RWPE2 (cell line): ENCODE measurements around the gene BTBD7.

ENCODE experiments used
- ATAC-seq: fragments of 200-7000 bp; cut with Tn5 transposase; 3 replicates; pipeline ENCODE4 v1.9.1; 2021; ENCODE audit warnings: low read depth
- DNase-seq: peaks from one replicate; pipeline ENCODE4 v3.0.0-alpha.2; 2020; ENCODE audit warnings: low spot score
- H3K27ac ChIP-seq: fragments of 450-650 bp; 2 replicates; pipeline ENCODE4 v1.5.1; 2017; ENCODE audit warnings: mild to moderate bottlenecking; ENCODE audit not compliant: poor library complexity, severe bottlenecking
- H3K27me3 ChIP-seq: fragments of 250-450 bp; sonication (Bioruptor Pico); 2 replicates; pipeline ENCODE4 v1.5.1; 2021; ENCODE audit warnings: mild to moderate bottlenecking, moderate library complexity; ENCODE audit not compliant: insufficient read depth, poor library complexity, severe bottlenecking
- H3K36me3 ChIP-seq: fragments of 250-450 bp; sonication (Bioruptor Pico); 2 replicates; pipeline ENCODE4 v1.5.1; 2020; ENCODE audit warnings: low read depth, mild to moderate bottlenecking, moderate library complexity
- H3K4me1 ChIP-seq: fragments of 250-450 bp; sonication (Bioruptor Pico); 2 replicates; pipeline ENCODE4 v1.5.1; 2021; ENCODE audit warnings: mild to moderate bottlenecking, moderate library complexity; ENCODE audit not compliant: insufficient read depth, poor library complexity, severe bottlenecking
- H3K4me3 ChIP-seq: fragments of 250-450 bp; sonication (Bioruptor Pico); 2 replicates; pipeline ENCODE4 v1.5.1; 2021; ENCODE audit warnings: mild to moderate bottlenecking, moderate library complexity; ENCODE audit not compliant: severe bottlenecking
- H3K9me3 ChIP-seq: fragments of 250-450 bp; sonication (Bioruptor Pico); 2 replicates; pipeline ENCODE4 v1.5.1; 2021; ENCODE audit warnings: mild to moderate bottlenecking, moderate library complexity; ENCODE audit not compliant: severe bottlenecking
- CTCF ChIP-seq: fragments of 450-650 bp; IDR thresholded peaks from one replicate; pipeline ENCODE4 v1.5.1; 2017; ENCODE audit warnings: mild to moderate bottlenecking, moderate library complexity; ENCODE audit not compliant: poor library complexity, severe bottlenecking

BTBD7 gene

GRCh38 chr14:93220509-93220908 lies 112.3 kb downstream of the BTBD7 start:
- Histone ChIP-seq H3K4me1 (no peaks in the 10 kb centered on the region), H3K9me3 (no peaks in the 10 kb centered on the region), H3K27me3 (no peaks in the 10 kb centered on the region), H3K36me3 (peaks cover 88% of the 10 kb centered on the region), H3K4me3 (no peak overlapping the region), H3K27ac (no peak overlapping the region)
- DNase-seq (no peak), ATAC-seq (no peak)
- no peak for TF ChIP-seq CTCF

GRCh38 chr14:93219103-93219726 lies 113.6 kb downstream of the BTBD7 start:
- DNase-seq = no peak
- Histone ChIP-seq H3K4me1 (no peaks in the 10 kb centered on the region), H3K27me3 (no peaks in the 10 kb centered on the region), H3K9me3 (no peaks in the 10 kb centered on the region), H3K4me3 (no peak overlapping the region), H3K36me3 (peaks cover 90% of the 10 kb centered on the region), H3K27ac (no peak overlapping the region)
- ATAC-seq = peak; percentile 93
- TF ChIP-seq CTCF = peak; percentile 87

GRCh38 chr14:93214598-93214997 lies 118.2 kb downstream of the BTBD7 start:
- H3K4me1 ChIP-seq = no peaks in the 10 kb centered on the region
- peaks cover 96% of the 10 kb centered on the region for H3K36me3 ChIP-seq
- no peak overlapping the region for H3K27ac ChIP-seq
- DNase-seq (no peak), ATAC-seq (no peak)
- H3K9me3 ChIP-seq = no peaks in the 10 kb centered on the region
- TF ChIP-seq CTCF = no peak
- H3K27me3 ChIP-seq = no peaks in the 10 kb centered on the region
- no peak overlapping the region for H3K4me3 ChIP-seq

GRCh38 chr14:93212432-93212831 lies 120.4 kb downstream of the BTBD7 start:
- Histone ChIP-seq H3K4me3 (no peak overlapping the region), H3K36me3 (peaks cover 82% of the 10 kb centered on the region), H3K9me3 (no peaks in the 10 kb centered on the region), H3K4me1 (no peaks in the 10 kb centered on the region), H3K27ac (no peak overlapping the region), H3K27me3 (no peaks in the 10 kb centered on the region)
- DNase-seq = no peak
- TF ChIP-seq CTCF = no peak
- no peak for ATAC-seq
